Measurements from ENCODE around the gene CD109.

The CD109 gene

DNA sequence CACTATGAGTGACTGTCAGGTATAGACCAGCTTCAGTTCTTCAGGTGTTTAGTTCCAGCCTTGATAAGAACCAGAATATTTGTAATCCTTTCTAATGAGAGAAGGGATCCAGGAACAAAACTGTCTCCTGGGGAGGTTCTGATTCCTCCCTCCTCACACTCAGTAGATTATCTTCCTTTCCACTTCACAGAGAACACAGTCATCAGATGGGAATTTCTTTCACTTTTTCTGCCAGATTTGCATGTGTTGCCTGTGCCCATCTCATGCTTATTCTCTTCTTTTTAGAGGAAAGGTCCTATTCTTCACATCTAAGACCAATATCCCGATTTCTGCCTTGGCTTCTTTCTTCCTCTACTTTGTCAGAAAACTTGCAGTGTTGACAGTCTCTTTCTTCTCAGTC is 50.8 kb downstream of the CD109 start:
- TF ChIP-seq, protein P1, sequence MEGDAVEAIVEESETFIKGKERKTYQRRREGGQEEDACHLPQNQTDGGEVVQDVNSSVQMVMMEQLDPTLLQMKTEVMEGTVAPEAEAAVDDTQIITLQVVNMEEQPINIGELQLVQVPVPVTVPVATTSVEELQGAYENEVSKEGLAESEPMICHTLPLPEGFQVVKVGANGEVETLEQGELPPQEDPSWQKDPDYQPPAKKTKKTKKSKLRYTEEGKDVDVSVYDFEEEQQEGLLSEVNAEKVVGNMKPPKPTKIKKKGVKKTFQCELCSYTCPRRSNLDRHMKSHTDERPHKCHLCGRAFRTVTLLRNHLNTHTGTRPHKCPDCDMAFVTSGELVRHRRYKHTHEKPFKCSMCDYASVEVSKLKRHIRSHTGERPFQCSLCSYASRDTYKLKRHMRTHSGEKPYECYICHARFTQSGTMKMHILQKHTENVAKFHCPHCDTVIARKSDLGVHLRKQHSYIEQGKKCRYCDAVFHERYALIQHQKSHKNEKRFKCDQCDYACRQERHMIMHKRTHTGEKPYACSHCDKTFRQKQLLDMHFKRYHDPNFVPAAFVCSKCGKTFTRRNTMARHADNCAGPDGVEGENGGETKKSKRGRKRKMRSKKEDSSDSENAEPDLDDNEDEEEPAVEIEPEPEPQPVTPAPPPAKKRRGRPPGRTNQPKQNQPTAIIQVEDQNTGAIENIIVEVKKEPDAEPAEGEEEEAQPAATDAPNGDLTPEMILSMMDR (IDR thresholded peaks at IDR 0.05; ENCODE audit: low read depth, low read length): no peak
- DNase-seq (ENCODE audit: extremely low read depth, low read depth): no peak

DNA sequence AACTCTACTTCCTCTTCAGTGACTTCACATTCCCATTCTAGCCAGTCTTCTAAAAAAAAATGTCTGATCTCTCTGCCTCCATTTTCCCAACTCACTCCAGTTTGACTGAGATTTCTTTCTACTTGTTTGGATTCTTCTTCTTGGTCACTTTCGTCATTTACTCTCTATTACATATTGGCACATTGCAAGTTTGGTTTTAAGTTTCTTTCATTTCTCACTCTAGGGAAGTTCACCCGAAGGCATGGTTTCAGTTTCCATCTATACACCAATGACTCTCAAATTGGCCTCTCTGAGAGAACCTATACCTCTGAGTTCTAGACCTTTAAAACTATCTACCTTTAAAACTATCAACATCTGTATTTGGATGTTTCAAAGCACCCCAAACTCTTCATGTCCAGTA is 51.3 kb downstream of the CD109 start:
- DNase-seq (ENCODE audit: extremely low read depth, low read depth): peak; percentile 15

DNA sequence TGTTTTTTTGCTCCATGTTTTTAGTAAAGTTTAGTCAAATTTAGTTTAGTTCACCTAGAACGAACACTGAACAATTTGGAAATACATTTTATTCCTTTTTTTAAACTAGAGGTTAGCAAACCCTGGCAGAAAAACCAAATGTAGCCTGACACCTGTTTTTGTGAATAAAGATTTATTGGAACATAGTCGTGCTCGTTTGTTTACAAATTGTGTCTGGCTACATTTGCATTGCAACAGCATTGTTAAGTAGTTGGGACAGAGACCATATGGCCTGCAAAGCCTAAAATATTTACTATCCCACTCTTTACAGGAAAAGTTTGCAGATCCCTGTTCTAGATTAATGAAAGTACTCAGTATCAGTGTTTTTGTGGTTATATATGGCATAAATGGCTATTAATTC is 56.9 kb downstream of the CD109 start:
- TF ChIP-seq, protein P1 (IDR thresholded peaks at IDR 0.05; ENCODE audit: low read depth, low read length): no peak
- no peak for DNase-seq (ENCODE audit: extremely low read depth, low read depth)

More for the DNA sequence above, 51.3 kb downstream of the CD109 start:
- TF ChIP-seq, protein P1 (IDR thresholded peaks at IDR 0.05; ENCODE audit: low read depth, low read length): no peak

DNA sequence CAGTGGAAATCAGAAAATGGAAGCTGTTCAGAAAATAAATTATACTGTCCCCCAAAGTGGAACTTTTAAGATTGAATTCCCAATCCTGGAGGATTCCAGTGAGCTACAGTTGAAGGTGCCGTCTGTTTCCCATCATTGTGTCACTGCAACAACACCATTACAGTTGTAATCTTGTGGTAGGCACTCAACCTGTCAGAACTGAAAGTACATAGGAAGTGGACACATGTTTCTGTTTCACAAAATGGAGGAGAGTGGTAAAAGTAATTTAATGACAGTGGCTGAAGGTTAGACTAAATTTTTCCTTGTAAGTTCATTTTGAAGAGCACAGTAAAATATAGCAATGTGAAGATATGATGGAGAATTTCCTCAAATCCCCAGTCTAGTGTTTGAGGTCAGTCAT is 70.0 kb downstream of the CD109 start:
- no peak for DNase-seq (ENCODE audit: extremely low read depth, low read depth)
- TF ChIP-seq, protein P1 (IDR thresholded peaks at IDR 0.05; ENCODE audit: low read depth, low read length): no peak

DNA sequence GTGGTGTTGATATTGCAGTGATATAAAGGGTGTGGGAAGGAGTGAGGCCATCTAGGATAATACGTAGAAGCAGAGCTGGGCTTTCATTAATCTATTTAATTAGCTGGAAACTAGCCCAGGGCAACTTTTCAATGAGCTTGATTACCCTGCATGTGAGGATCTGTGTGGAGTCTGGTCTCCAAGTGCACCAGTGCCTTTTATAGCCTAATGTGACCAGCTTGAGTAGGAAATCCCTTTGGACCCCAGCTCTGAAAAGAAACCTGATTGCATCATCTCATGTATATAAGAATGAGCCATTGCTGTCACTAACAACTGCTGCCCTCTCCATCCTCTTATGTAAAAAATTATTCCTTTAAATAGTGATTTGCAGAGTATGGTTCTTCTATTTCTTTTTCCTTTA is 72.6 kb downstream of the CD109 start:
- TF ChIP-seq, protein P1 (IDR thresholded peaks at IDR 0.05; ENCODE audit: low read depth, low read length): no peak
- no peak for DNase-seq (ENCODE audit: extremely low read depth, low read depth)

DNA sequence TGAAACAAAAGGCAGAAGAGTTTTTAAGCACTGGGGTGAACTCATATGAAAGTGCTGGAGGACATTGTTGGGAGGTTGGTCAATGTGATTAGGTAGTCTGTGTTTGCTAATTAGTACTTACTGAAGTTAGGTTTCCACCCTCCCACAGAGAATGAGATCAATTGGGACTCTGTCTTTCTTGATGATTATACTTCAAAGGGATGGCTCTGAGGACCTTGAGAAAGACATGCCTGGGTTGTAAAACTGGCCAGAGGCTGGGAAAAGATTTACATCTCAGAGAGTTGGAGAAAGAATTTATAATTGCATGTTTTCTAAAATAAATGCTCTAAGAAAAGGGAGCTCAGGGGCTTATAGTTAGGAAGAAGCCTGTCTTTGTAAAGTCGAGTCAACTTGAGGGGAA is 74.0 kb downstream of the CD109 start:
- TF ChIP-seq, protein P1 (IDR thresholded peaks at IDR 0.05; ENCODE audit: low read depth, low read length): no peak
- DNase-seq (ENCODE audit: extremely low read depth, low read depth): no peak

DNA sequence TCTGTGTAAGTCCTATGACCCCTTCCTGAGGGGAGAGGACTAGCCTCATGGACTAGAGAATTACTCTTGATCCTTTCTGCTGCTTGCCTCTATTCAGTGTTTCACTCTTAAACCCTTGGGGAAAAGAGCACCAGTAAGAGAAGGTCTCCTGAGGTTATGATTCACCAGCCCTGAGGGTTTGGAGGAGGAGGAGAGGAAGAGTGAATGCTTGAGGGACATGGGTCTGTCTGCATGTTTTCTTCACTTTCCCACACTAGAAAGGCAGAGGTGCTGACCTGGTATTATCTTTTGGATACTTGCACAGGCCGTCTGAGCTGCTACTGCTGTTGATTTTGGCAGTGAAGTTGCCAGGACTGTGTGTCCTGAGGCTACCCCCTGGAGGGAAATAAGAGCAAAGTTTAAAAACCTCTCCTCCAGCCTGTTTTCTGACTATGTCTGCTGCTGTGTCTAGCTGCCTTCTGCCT is 78.3 kb downstream of the CD109 start:
- TF ChIP-seq, protein P1 (IDR thresholded peaks at IDR 0.05; ENCODE audit: low read depth, low read length): no peak
- peak; percentile 24 for DNase-seq (ENCODE audit: extremely low read depth, low read depth)

Measured in AG09319 (cell line).